ENCODE results near the gene DKK3.

Gene DKK3

DNA sequence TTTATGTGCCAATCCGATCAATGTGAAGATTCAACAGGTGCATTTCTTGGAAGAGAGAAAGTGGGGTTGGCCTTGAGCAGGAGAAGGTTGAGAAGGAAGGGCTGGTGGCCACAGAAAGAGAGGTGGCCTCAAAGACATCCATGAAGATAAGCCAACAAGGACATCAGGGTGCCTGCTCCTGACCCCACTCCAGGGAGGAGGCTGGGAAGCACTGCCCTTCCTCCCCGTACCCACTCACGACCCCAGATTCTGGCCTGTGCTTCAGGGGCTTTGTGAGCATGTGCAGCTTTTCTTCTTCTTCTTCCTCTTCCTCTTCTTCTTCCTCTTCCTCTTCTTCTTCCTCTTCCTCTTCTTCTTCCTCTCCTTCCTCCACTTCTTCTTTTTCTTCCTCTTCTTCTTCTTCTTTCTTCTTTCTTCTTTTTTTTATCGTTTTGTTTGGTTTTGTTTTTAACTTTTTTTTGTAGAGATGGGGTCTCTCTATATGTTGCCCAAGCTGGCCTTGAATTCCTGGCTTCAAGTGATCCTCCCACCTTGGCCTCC lies 30.3 kb downstream of the DKK3 start (continued):
- TF ChIP-seq CSDC2 (CRISPR knock-in tag; IDR thresholded peaks at IDR 0.05) (no peak), ISL1 (CRISPR knock-in tag; IDR thresholded peaks at IDR 0.05) (no peak), ZFP30 (CRISPR knock-in tag; IDR thresholded peaks at IDR 0.05) (no peak), ZNF70 (CRISPR knock-in tag; IDR thresholded peaks at IDR 0.05) (no peak), PPARA (CRISPR knock-in tag; IDR thresholded peaks at IDR 0.05; ENCODE audit: borderline replicate concordance) (no peak), TOX (CRISPR knock-in tag; IDR thresholded peaks at IDR 0.05; ENCODE audit: borderline replicate concordance) (no peak)
- TF ChIP-seq, protein P1, sequence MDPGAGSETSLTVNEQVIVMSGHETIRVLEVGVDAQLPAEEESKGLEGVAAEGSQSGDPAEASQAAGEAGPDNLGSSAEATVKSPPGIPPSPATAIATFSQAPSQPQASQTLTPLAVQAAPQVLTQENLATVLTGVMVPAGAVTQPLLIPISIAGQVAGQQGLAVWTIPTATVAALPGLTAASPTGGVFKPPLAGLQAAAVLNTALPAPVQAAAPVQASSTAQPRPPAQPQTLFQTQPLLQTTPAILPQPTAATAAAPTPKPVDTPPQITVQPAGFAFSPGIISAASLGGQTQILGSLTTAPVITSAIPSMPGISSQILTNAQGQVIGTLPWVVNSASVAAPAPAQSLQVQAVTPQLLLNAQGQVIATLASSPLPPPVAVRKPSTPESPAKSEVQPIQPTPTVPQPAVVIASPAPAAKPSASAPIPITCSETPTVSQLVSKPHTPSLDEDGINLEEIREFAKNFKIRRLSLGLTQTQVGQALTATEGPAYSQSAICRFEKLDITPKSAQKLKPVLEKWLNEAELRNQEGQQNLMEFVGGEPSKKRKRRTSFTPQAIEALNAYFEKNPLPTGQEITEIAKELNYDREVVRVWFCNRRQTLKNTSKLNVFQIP (CRISPR knock-in tag; IDR thresholded peaks at IDR 0.05; ENCODE audit: borderline replicate concordance, low read depth) = no peak
- TF ChIP-seq, protein P2, sequence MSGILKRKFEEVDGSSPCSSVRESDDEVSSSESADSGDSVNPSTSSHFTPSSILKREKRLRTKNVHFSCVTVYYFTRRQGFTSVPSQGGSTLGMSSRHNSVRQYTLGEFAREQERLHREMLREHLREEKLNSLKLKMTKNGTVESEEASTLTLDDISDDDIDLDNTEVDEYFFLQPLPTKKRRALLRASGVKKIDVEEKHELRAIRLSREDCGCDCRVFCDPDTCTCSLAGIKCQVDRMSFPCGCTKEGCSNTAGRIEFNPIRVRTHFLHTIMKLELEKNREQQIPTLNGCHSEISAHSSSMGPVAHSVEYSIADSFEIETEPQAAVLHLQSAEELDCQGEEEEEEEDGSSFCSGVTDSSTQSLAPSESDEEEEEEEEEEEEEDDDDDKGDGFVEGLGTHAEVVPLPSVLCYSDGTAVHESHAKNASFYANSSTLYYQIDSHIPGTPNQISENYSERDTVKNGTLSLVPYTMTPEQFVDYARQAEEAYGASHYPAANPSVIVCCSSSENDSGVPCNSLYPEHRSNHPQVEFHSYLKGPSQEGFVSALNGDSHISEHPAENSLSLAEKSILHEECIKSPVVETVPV (CRISPR knock-in tag; IDR thresholded peaks at IDR 0.05) = no peak

DNA sequence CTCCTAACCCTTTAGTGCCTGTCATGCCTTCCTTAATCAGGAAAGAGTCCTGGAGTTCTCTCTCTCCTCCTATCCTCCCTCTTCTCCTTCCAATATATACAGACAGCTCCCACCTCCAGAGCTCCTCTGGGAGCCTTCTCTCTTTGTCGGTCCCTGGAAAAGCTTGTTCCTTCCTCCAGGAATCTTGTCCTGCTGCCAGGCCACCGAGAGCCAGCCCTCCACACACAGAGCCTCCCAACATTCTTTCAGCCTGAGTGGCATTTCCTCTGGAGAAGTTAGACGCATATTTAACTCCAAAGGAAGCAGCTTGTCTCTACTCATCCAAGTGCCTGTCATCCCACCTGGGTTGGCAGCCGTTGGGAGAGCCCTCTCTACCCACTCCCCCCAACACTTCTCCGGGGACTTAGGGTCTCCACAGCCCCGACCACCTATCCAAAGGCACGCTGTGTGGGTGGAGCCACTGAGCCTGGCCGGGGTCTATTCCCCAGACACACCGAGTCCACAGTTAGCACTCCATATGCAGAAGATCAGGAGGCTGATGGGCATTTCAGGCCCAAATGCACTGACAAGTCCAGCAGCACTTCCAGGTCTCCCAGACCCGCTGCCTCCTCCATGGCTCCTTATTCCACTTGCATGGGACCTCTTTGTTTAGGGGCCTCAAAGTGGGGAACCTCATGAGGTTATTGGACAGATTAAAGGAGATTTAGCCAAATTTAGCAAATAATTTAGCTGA lies 31.1 kb downstream of the DKK3 start:
- peak; percentile 68 for ATAC-seq
- TF ChIP-seq RARB (CRISPR knock-in tag; IDR thresholded peaks at IDR 0.05) (0 out of 2 replicates have a peak, but pooled peaks have one; percentile 20), ZC3H10 (CRISPR knock-in tag; IDR thresholded peaks at IDR 0.05) (0 out of 2 replicates have a peak, but pooled peaks have one; percentile 40), ISL1 (CRISPR knock-in tag; IDR thresholded peaks at IDR 0.05) (peak; percentile 46; the same call in 1 of the 2 replicates), TOX (CRISPR knock-in tag; IDR thresholded peaks at IDR 0.05; ENCODE audit: borderline replicate concordance) (peak; percentile 74)
- TF ChIP-seq, protein P3, sequence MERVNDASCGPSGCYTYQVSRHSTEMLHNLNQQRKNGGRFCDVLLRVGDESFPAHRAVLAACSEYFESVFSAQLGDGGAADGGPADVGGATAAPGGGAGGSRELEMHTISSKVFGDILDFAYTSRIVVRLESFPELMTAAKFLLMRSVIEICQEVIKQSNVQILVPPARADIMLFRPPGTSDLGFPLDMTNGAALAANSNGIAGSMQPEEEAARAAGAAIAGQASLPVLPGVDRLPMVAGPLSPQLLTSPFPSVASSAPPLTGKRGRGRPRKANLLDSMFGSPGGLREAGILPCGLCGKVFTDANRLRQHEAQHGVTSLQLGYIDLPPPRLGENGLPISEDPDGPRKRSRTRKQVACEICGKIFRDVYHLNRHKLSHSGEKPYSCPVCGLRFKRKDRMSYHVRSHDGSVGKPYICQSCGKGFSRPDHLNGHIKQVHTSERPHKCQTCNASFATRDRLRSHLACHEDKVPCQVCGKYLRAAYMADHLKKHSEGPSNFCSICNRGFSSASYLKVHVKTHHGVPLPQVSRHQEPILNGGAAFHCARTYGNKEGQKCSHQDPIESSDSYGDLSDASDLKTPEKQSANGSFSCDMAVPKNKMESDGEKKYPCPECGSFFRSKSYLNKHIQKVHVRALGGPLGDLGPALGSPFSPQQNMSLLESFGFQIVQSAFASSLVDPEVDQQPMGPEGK (CRISPR knock-in tag; IDR thresholded peaks at IDR 0.05; ENCODE audit: borderline replicate concordance) = 0 out of 2 replicates have a peak, but pooled peaks have one; percentile 23
- TF ChIP-seq, protein P1 (CRISPR knock-in tag; IDR thresholded peaks at IDR 0.05; ENCODE audit: borderline replicate concordance, low read depth) = no peak
- TF ChIP-seq, protein P4, sequence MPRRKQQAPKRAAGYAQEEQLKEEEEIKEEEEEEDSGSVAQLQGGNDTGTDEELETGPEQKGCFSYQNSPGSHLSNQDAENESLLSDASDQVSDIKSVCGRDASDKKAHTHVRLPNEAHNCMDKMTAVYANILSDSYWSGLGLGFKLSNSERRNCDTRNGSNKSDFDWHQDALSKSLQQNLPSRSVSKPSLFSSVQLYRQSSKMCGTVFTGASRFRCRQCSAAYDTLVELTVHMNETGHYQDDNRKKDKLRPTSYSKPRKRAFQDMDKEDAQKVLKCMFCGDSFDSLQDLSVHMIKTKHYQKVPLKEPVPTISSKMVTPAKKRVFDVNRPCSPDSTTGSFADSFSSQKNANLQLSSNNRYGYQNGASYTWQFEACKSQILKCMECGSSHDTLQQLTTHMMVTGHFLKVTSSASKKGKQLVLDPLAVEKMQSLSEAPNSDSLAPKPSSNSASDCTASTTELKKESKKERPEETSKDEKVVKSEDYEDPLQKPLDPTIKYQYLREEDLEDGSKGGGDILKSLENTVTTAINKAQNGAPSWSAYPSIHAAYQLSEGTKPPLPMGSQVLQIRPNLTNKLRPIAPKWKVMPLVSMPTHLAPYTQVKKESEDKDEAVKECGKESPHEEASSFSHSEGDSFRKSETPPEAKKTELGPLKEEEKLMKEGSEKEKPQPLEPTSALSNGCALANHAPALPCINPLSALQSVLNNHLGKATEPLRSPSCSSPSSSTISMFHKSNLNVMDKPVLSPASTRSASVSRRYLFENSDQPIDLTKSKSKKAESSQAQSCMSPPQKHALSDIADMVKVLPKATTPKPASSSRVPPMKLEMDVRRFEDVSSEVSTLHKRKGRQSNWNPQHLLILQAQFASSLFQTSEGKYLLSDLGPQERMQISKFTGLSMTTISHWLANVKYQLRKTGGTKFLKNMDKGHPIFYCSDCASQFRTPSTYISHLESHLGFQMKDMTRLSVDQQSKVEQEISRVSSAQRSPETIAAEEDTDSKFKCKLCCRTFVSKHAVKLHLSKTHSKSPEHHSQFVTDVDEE (CRISPR knock-in tag; IDR thresholded peaks at IDR 0.05) = no peak

DNA sequence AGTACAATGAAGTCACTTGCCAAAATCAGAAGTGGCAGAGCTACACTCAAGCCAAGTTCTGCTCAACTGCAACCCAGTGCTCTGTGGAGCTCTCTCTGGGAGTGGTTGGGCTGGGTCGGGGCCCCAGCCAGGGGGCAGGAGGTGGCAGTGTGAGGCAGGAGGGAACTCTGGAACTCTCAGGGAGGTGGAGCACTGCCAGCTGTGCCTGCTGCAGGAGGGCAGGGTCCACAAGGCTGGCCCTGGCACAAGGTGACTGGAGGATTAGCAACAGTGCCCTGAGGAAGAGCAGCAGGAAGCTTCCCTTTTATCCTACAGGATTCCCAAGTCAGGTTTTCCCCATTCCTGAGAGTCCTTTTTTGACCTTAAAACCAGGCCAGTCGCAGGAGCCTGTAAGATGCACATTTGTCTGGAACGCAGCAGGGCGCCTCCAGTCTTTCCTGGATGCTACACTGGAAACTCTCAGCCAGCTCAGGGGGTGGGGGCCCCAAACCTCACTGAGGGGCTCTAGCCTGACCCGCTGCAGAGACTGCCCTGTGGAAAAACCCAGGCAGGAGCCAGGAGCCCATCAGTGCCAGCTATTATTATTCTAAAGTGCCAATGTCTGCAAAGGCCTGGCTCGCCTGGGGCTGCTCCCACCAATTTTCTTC lies 31.8 kb downstream of the DKK3 start:
- peak; percentile 1; the same call in 1 of the 3 replicates for ATAC-seq
- no peak for TF ChIP-seq PPARA (CRISPR knock-in tag; IDR thresholded peaks at IDR 0.05; ENCODE audit: borderline replicate concordance)
- TF ChIP-seq CREB5 (CRISPR knock-in tag; IDR thresholded peaks at IDR 0.05; ENCODE audit: low read depth) = no peak
- no peak for TF ChIP-seq BACH2 (CRISPR knock-in tag; IDR thresholded peaks at IDR 0.05; ENCODE audit: borderline replicate concordance)
- TF ChIP-seq, protein P2 (CRISPR knock-in tag; IDR thresholded peaks at IDR 0.05) = no peak
- TF ChIP-seq OSR1 (CRISPR knock-in tag; IDR thresholded peaks at IDR 0.05) = no peak
- no peak for TF ChIP-seq SNAI2 (CRISPR knock-in tag; IDR thresholded peaks at IDR 0.05)
- TF ChIP-seq, protein P1 (CRISPR knock-in tag; IDR thresholded peaks at IDR 0.05; ENCODE audit: borderline replicate concordance, low read depth) = no peak
- TF ChIP-seq, protein P4 (CRISPR knock-in tag; IDR thresholded peaks at IDR 0.05) = no peak

Measured in SK-N-SH treated with all-trans-retinoic acid at 6 μM for 48 hours (cell line).